Right renal cortex interstitium (tissue), 3 donors: ENCODE results near the gene CHRND. TPM values are rescaled to one million over a fixed set of nuclear protein-coding genes. Genes with fewer than 3 reads are reported as not detected.
"Not testable (repeated sequence)": the region's sequence is repeated elsewhere in the genome, so short reads cannot be mapped to it uniquely, and the experiment has no call there.

ENCODE experiments used
- DNase-seq, 3 donors: peaks; one replicate each; pipeline ENCODE4 v3.0.0-alpha.2; 2013; ENCODE audit warnings: low read depth in 3 of 3, low spot score in 2 of 3
- polyA plus RNA-seq, 3 donors: library from polyadenylated mRNA; unstranded; fragments of 120-200 nt; gene quantifications; one replicate each; pipeline ENCODE4 v1.2.1, GENCODE V29; 2013; ENCODE audit not compliant: insufficient read length in 3 of 3

CHRND gene
- polyA plus RNA-seq, 3 donors = 0.40 to 0.74 (median 0.59) TPM

DNA sequence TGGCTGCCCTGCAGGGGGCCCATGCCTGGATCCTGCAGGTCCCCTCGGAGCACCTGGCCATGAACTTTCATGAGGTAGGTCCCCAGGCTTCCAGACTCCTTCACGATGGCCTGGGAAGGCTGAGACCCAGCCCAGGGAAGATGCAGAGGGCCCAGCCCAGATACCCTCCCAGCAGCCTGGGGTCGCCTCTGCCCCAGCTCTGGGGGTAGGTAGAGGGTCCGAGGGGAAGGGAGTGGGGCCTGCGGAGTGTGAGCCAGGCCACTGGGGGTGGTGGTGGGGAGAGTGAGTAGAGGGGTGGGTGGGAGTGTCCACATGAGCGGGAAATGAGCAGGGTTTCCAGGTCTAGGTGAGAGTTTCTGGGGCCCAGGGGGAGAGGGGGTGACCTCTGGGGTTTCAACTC is 1.2 kb upstream of the CHRND start:
- no peak for DNase-seq

GRCh38 chr2:232525199-232525598 is 761 bp upstream of the CHRND start:
- DNase-seq = no peak

GRCh38 chr2:232526372-232526941 is 497 bp downstream of the CHRND start:
- DNase-seq = no peak

DNA sequence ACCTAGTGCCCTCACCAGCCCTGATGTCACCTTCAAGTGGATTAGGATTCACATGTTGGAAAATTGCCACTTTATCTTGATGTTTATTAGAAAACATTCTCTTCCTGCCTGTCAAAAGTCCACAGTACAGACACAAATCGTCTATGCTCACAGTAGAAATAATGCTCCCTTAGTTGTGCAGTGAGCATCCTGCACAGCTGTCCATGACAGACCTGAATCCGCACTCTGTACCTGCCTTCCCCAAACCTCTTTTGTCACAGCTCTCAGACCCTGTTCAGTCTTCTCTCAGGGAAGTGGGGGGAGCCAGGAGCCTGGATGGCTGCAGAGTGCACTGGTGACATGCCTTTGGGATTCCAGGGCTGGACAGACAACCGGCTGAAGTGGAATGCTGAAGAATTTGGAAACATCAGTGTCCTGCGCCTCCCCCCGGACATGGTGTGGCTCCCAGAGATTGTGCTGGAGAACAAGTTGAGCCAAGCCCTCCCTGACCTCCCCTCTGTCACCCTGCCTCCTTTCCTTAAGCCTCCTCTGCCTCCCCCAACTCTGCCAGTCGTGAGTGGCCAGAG is 2.0 kb downstream of the CHRND start:
- no peak for DNase-seq

GRCh38 chr2:232528746-232529460 is 2.9 kb downstream of the CHRND start:
- no peak for DNase-seq

- DNase-seq = no peak
Measured at GRCh38 chr2:232529806-232530547, 4.0 kb downstream of the CHRND start.

DNA sequence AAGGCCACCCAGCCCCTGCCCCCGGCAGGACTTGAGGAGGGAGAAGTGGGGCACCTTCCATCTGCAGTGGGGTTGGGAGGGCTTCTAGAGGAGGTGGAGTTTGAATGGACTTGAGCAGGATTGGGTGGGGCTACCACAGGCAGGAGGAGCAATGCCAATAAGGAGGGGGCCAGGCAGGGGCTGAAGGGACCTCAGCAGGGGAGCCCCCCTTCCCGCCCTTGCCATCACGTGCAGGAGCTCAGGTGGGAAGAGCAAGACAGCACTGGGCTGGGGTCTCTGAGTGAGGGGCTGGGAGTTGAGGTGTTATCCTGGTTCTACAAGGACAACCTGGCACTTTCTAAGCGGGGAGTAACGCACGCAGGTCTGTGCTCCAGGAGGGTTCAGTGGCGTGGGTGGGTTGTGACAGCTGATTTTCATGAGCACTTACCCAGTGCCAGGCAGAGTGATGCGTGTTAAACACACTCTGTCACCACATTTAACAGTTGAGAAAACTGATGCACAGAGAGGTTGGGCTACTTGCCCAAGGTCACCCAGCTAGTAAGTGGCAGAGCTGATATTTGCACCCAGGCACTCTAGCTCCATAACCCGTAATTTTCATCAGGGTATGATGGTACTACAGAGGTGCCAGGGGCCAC is 4.8 kb downstream of the CHRND start:
- no peak for DNase-seq

GRCh38 chr2:232532419-232532818 is 6.5 kb downstream of the CHRND start:
- DNase-seq = no peak

GRCh38 chr2:232532821-232533220 is 6.9 kb downstream of the CHRND start:
- not testable (repeated sequence) for DNase-seq

DNA sequence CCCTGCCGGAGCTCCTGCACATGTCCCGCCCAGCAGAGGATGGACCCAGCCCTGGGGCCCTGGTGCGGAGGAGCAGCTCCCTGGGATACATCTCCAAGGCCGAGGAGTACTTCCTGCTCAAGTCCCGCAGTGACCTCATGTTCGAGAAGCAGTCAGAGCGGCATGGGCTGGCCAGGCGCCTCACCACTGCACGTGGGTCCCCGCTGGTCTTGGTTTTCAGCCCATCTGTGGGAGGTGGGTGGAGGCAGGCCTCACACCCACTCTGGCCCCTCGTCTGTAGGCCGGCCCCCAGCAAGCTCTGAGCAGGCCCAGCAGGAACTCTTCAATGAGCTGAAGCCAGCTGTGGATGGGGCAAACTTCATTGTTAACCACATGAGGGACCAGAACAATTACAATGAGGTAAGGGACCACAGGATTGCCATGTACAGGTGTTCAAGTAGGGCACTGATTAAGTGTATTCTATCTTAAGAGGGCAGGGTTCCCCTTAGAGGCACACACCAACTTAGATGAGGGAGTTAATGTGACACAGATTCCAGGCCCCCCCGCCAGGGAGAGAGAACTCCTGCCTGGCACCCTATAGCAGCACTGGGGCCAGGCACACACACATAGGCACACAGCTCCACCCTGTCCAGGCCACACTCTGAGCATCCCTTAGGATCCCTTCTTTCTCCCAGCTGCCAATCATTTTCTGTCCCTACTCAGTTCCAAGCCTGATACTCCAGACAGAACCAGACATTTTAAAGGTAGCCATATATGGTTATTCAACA is 8.2 kb downstream of the CHRND start:
- no peak for DNase-seq

GRCh38 chr2:232534940-232535651 is 9.1 kb downstream of the CHRND start:
- DNase-seq = no peak

GRCh38 chr2:232535761-232536530 is 10.0 kb downstream of the CHRND start:
- no peak for DNase-seq

DNA sequence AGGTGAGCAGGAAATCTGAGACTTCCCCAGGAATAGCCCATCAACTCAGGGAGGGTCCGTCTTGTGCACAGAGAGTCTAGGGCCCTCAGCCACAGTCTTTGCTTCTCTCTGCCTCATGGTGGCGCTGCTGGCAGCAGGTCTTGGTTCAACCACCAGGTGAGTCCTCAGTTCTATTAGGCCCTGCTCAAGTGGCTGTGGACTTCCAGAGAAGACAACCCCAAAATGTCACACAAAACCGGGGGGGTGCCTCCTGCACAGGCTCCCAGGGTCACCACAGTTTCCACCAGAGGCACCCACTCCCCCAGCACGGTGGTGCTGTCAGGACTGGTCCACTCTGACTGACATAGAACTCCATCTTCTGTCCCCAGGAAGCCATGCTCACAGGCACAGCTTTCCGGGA is 11.1 kb downstream of the CHRND start:
- DNase-seq = no peak

DNA sequence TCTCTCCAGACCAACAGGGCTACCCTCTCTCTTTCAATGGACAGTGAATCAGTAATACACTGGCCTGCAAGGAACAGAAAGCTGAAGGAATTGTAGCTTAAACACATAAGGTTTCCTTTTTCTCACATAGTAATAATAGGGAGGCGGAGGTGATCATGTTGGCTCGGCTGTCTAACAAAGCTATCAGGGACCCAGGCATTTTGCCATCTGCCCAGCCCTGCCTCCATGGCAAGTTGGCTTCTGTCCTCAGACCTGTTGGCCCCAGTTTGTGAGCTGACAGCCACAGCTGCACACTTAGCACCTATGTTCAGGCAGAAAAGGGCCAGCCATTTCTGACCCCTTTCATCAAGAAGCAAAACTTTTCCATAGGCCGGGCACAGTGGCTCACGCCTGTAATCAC is 11.5 kb downstream of the CHRND start:
- no peak for DNase-seq

GRCh38 chr2:232538671-232539070 is 12.7 kb downstream of the CHRND start:
- DNase-seq = no peak

DNA sequence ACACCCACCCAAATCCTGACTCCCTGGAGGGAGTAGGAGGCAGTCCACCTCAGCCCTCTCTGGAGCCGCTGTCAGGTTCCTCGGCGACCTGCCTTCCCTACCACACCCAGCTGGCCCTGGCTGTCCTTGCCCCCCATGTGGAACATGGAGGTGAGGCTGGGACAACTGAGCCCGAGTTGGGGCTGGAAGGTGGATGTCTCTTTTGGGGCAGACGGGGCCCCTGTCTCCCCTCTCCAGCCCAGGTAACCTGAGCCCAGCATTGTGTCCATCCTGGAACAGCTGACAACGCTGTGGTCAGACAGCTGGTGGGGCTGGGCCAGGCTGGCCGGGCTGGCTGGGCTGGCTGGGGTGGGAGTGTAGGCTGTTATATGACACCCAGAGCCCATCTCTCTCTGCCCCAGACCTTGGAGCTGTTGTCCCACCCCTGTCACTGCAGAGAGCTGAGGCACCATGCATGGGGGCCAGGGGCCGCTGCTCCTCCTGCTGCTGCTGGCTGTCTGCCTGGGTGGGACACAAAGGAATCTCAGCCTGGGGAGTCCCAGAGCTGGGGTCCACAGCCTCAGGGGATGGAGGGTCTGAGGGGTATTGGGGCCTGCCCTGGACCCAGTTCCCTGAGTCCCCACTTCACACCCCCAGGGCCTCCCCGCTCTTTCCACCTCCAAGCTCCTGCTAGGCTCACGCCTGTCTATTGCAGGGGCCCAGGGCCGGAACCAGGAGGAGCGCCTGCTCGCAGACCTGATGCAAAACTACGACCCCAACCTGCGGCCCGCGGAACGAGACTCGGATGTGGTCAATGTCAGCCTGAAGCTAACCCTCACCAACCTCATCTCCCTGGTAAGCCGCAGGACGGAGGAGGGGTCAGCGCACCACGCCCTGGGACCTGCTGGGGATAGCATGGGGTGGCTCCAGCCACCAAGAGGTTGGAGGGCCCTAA is 13.6 kb downstream of the CHRND start, which contains the start of gene CHRNG:
TSS of gene CHRNG (plus strand) at position 395 of the 934 bp plus-strand sequence. CDS start at position 451, 56 bp downstream.
- DNase-seq = no peak

- DNase-seq = no peak
Measured at GRCh38 chr2:232540441-232541041, 14.6 kb downstream of the CHRND start.
